Left cardiac atrium (tissue), 2 donors: ENCODE data around the gene STBD1. TPM values are rescaled to one million over a fixed set of nuclear protein-coding genes. Genes with fewer than 3 reads are reported as not detected.

Experiments used
- total RNA-seq, 2 donors: library from RNA; stranded (reverse); fragmentation: NEBNext Ultra II Directional; extraction: Animal tissue kit (Norgen Biotek cat#: 25700); gene quantifications; one replicate each; pipeline ENCODE4 v1.2.1, GENCODE V29; 2021
- donor health status: DM: no; HTN: yes; CAD: no; lungs with severe emphysema.
- donor health status: DM: yes; HTN: yes; CAD: no.

Gene STBD1
- total RNA-seq, 2 donors from 2014 or later = 27.2 to 36.7 TPM

Other genes with a start within 250 kb of the STBD1 start
- 10 to 100 TPM; 23.4 to 41.2 TPM for gene ART3, start 232.0 kb upstream of the STBD1 start, total RNA-seq
- 10 to 100 TPM; 20.0 to 23.0 TPM for gene NUP54, start 158.3 kb upstream of the STBD1 start, total RNA-seq
- gene SCARB2, start 92.9 kb upstream of the STBD1 start, total RNA-seq = 100 to 1,000 TPM; 102 to 112 TPM
- 1 to 10 TPM; 2.2 to 2.9 TPM for gene FAM47E, start 55.0 kb upstream of the STBD1 start, total RNA-seq
- under 1 TPM; 0.62 to 0.68 TPM for gene CCDC158, start 114.4 kb downstream of the STBD1 start, total RNA-seq
- 10 to 100 TPM in 1 of 2 donors, 1 to 10 TPM in 1; 6.0 to 10.0 TPM for gene SHROOM3, start 128.5 kb downstream of the STBD1 start, total RNA-seq